OCI-LY7 (cell line): ENCODE measurements around the gene GPR22. TPM values are rescaled to one million over a fixed set of nuclear protein-coding genes. Genes with fewer than 3 reads are reported as not detected.

ENCODE experiments used
- BruUV-seq: library from RNA; stranded (reverse); fragments of 400-500 nt; replicated peaks from 2 replicates; lab custom pipeline; 2021; lab: Mats Ljungman, UMichigan
- CTCF ChIA-PET: fragments of 300-600 bp; sonication (Branson Sonifier 250); formaldehyde crosslinking; loops from one replicate; lab custom pipeline; 2022; ENCODE audit warnings: antibody characterized with exemption; ENCODE audit not compliant: unreplicated experiment; lab: Charles Lee
- POLR2A ChIA-PET: fragments of 300-600 bp; sonication (Branson Sonifier 250); formaldehyde crosslinking; loops from one replicate; lab custom pipeline; 2022; ENCODE audit warnings: antibody characterized with exemption; lab: Charles Lee
- DNase-seq: peaks from one replicate; pipeline ENCODE4 v3.0.0-alpha.2; 2015; ENCODE audit warnings: low spot score
- H2AFZ ChIP-seq: fragments of 200-600 bp; sonication (generic), shearing (Covaris generic); 2 replicates; pipeline ENCODE4 v1.6.1; 2014; ENCODE audit warnings: mild to moderate bottlenecking, antibody characterized with exemption, low read length, moderate library complexity
- H3K27ac ChIP-seq: fragments of 200-600 bp; sonication (generic); 2 replicates; pipeline ENCODE4 v1.5.1; 2014; ENCODE audit warnings: mixed run types, low read depth, mild to moderate bottlenecking, moderate library complexity, low read length, inconsistent platforms; ENCODE audit not compliant: poor library complexity, severe bottlenecking
- H3K36me3 ChIP-seq: fragments of 200-600 bp; sonication (generic); 2 replicates; pipeline ENCODE4 v1.6.1; 2014; ENCODE audit warnings: mild to moderate bottlenecking, antibody characterized with exemption, low read length, moderate library complexity, mixed read lengths; ENCODE audit not compliant: insufficient read depth
- H3K4me1 ChIP-seq: fragments of 200-600 bp; sonication (generic); 2 replicates; pipeline ENCODE4 v1.5.1; 2014; ENCODE audit warnings: mild to moderate bottlenecking, low read length; ENCODE audit not compliant: insufficient read depth, poor library complexity, severe bottlenecking
- H3K4me2 ChIP-seq: fragments of 200-600 bp; sonication (generic); 2 replicates; pipeline ENCODE4 v1.6.1; 2014; ENCODE audit warnings: mild to moderate bottlenecking, low read length
- H3K4me3 ChIP-seq: fragments of 200-600 bp; sonication (generic); 2 replicates; pipeline ENCODE4 v1.5.1; 2014; ENCODE audit warnings: mild to moderate bottlenecking, low read depth, low read length; ENCODE audit not compliant: poor library complexity, severe bottlenecking
- H3K79me2 ChIP-seq: fragments of 200-600 bp; sonication (generic); 2 replicates; pipeline ENCODE4 v1.6.1; 2016; ENCODE audit warnings: low read depth, mild to moderate bottlenecking, low read length, moderate library complexity, mixed read lengths; ENCODE audit not compliant: insufficient read depth
- H3K9me2 ChIP-seq: fragments of 200-600 bp; sonication (generic); 2 replicates; pipeline ENCODE4 v1.6.1; 2016; ENCODE audit warnings: mild to moderate bottlenecking, low read length, mixed read lengths; ENCODE audit not compliant: insufficient read depth
- H3K9me3 ChIP-seq: fragments of 200-600 bp; sonication (generic); 2 replicates; pipeline ENCODE4 v1.6.1; 2014; ENCODE audit warnings: mild to moderate bottlenecking, mixed run types, low read length, mixed read lengths
- H4K20me1 ChIP-seq: fragments of 200-600 bp; sonication (generic); 2 replicates; pipeline ENCODE4 v1.6.1; 2014; ENCODE audit warnings: mild to moderate bottlenecking, antibody characterized with exemption, low read length, moderate library complexity, mixed read lengths; ENCODE audit not compliant: insufficient read depth
- CTCF ChIP-seq: fragments of 200-600 bp; sonication (generic); conservative IDR thresholded peaks from 2 replicates; pipeline ENCODE4 v1.5.1; 2014; ENCODE audit warnings: mild to moderate bottlenecking, antibody characterized with exemption, low read length, moderate library complexity, mixed read lengths
- EZH2phosphoT487 ChIP-seq: fragments of 200-600 bp; sonication (generic); IDR thresholded peaks from 2 replicates; pipeline ENCODE4 v1.6.1; 2018; ENCODE audit warnings: low read depth, borderline replicate concordance, mild to moderate bottlenecking, mixed run types, antibody characterized with exemption, low read length, moderate library complexity, mixed read lengths
- intact Hi-C: fragments of 100-400 bp; cut with micrococcal nuclease; formaldehyde crosslinking; loops from one replicate; pipeline ENCODE4 v1.10.0; 2022; ENCODE audit not compliant: unreplicated experiment
- small RNA-seq: library from RNA; depleted of rRNA; stranded (forward); fragments of <200 nt; gene quantifications from one replicate; pipeline ENCODE3, GENCODE V24; 2014
- total RNA-seq, 2 experiments: library from RNA; depleted of rRNA in 1 of 2; stranded (reverse); fragments of >200 nt in 1 of 2; shearing (Covaris generic) in 1 of 2; gene quantifications; 2 replicates each; pipeline ENCODE4 v1.2.3, GENCODE V29; 2014 to 2022

GPR22 gene
- total RNA-seq, 2 experiments from 2014 or later, result not detected

- no peak overlapping the region for H3K4me3 ChIP-seq
- no TSS peak for BruUV-seq
- H3K27ac ChIP-seq, result no peak overlapping the region
- H3K4me2 ChIP-seq, result no peak overlapping the region
- TF ChIP-seq EZH2phosphoT487, result no peak
- TF ChIP-seq CTCF, result no peak
- no peak for DNase-seq
- intact Hi-C loops, result no loop called here
- H3K9me3 ChIP-seq, result no peaks in the 10 kb centered on the region
- H3K79me2 ChIP-seq, result no peaks in the 10 kb centered on the region
- H2AFZ ChIP-seq, result no peak overlapping the region
- H3K9me2 ChIP-seq, result no peaks in the 10 kb centered on the region
- POLR2A ChIA-PET, result interaction anchor here (0.6 to 1.6 kb wide), 4 partner anchors 13 to 425 kb away, joined by 3 to 4 read pairs (median 3); no protein-coding TSS in a partner anchor
- CTCF ChIA-PET, result no interaction called here
- H4K20me1 ChIP-seq, result no peaks in the 10 kb centered on the region
- no peaks in the 10 kb centered on the region for H3K4me1 ChIP-seq
- H3K36me3 ChIP-seq, result no peaks in the 10 kb centered on the region
Measured at GRCh38 chr7:107506674-107507339, 37.0 kb downstream of the GPR22 start.

Small RNAs within 50 kb of the gene (small RNA-seq; reads per million reads assigned to genes)
- not detected for gene AC002381.1

Other genes with a start within 250 kb of the GPR22 start
- gene COG5, start 93.9 kb downstream of the GPR22 start, total RNA-seq (2014; rRNA removed; shearing (Covaris generic)), result 59.0 and 60.2 TPM in 2 replicates
- 40.1 and 40.9 TPM in 2 replicates for gene COG5, start 93.9 kb downstream of the GPR22 start, total RNA-seq (2022)
- 14.9 and 16.9 TPM in 2 replicates for gene DUS4L, start 93.9 kb downstream of the GPR22 start, total RNA-seq (2014; rRNA removed; shearing (Covaris generic))
- gene DUS4L, start 93.9 kb downstream of the GPR22 start, total RNA-seq (2022), result 23.0 and 26.9 TPM in 2 replicates
- 18.7 and 26.5 TPM in 2 replicates for gene BCAP29, start 110.2 kb downstream of the GPR22 start, total RNA-seq (2014; rRNA removed; shearing (Covaris generic))
- 26.3 and 29.2 TPM in 2 replicates for gene BCAP29, start 110.2 kb downstream of the GPR22 start, total RNA-seq (2022)
- 0.26 TPM in 1 of 2 replicates, not detected in the other for gene SLC26A4, start 190.8 kb downstream of the GPR22 start, total RNA-seq (2014; rRNA removed; shearing (Covaris generic))
- 0.27 TPM in 1 of 2 replicates, not detected in the other for gene SLC26A4, start 190.8 kb downstream of the GPR22 start, total RNA-seq (2022)